ENCODE results near the gene HOXC10. TPM values are rescaled to one million over a fixed set of nuclear protein-coding genes. Genes with fewer than 3 reads are reported as not detected.

HOXC10 gene
- total RNA-seq, 1 experiment from 2014 or later = 3.8 TPM

DNA sequence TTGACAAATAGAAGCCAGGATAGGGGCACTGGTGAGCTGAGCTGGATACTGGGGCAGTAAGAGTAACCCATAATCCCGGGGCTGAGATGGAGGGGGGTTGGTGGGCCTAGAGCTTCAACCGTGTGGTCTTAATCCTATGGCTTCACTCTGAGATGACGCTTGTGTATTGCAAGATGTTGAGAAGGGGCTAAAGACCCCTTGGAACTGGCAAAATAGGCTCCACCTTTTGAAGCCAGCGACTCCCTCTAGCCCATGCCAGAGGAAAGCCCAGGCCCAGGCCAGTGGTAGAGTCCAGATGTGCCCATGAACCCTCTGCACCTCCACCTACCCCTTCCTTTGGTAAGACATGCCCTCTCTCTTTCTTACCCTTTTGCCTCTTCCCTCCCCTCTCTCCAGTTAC lies 25.6 kb upstream of the HOXC10 start (continued):
- TF ChIP-seq, protein P1, sequence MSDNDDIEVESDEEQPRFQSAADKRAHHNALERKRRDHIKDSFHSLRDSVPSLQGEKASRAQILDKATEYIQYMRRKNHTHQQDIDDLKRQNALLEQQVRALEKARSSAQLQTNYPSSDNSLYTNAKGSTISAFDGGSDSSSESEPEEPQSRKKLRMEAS (IDR thresholded peaks at IDR 0.05) = no peak

DNA sequence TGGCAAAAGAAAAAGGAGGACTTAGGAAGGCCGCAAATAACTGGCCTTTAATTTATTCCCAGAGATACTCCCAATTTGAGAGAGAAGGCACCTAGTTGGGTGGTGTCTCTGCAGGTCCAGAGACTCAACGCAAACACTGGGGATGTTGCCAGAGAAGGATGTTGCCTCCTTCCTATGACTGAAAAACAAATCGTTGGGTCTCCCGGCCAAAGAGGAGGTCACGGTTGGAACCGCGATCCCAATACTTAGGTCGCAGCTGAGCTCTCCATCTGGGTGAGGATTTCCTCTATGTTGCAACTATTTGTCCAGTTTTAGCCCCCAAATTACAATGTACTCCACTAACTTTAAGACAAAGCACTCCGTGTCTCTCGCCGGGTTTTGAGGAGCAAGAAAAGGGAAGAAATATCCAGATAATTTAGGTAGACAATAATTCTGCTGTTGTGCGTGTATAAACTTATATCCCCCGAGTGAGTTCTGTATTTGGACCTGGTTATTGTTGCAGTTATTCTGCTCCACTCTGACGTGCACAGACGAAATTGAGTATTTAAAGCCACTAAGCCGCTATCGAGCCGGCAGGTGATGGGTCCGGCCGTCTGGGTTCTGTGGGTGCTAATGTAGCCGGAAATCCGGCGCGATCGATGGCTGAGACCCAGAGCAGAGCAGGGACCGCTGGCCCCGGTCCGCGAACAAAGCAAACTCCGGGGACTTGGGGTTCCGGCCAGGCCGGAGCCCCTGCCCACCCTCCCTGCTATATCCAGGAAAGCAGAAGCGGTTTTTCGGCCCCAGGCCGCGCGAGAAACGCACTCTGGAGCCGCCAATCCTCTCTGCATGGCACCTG lies 24.5 kb upstream of the HOXC10 start:
- CTCF ChIA-PET = no interaction called here
- POLR2A ChIA-PET = no interaction called here
- Histone ChIP-seq H3K4me2 (ENCODE audit: low read length) (no peak overlapping the region), H4K20me1 (ENCODE audit: insufficient read depth) (no peaks in the 10 kb centered on the region), H3K9me3 (ENCODE audit: control insufficient read depth in 1 of 2, insufficient read depth in 1 of 2, low read depth in 1 of 2, low read length in 2 of 2) (no peaks in the 10 kb centered on the region), H3K27ac (ENCODE audit: low read depth, low read length) (no peak overlapping the region), H2AFZ (ENCODE audit: low read depth, low read length, poor library complexity, severe bottlenecking) (no peak overlapping the region), H3K9me2 (ENCODE audit: insufficient read depth) (no peaks in the 10 kb centered on the region), H3K36me3 (ENCODE audit: control insufficient read depth in 1 of 2, insufficient read depth in 2 of 2, low read length in 2 of 2) (no peaks in the 10 kb centered on the region), H3K4me1 (ENCODE audit: control insufficient read depth in 1 of 2, insufficient read depth in 2 of 2, low read length in 2 of 2) (no peaks in the 10 kb centered on the region), H3K27me3 (ENCODE audit: insufficient read depth, low read length) (no peaks in the 10 kb centered on the region), H3K4me3 (replicated peaks in 1 of 2; ENCODE audit: low read depth in 1 of 2, low read length in 2 of 2) (no peak overlapping the region), H3K79me2 (ENCODE audit: insufficient read depth, low read length) (no peaks in the 10 kb centered on the region), H3K9ac (ENCODE audit: low read length) (no peak overlapping the region)
- intact Hi-C loops (cut with micrococcal nuclease) = no loop called here
- BruUV-seq (replicated peaks) = no TSS peak
- no peak for TF ChIP-seq ZFX (IDR thresholded peaks at IDR 0.05)
- TF ChIP-seq, protein P2, sequence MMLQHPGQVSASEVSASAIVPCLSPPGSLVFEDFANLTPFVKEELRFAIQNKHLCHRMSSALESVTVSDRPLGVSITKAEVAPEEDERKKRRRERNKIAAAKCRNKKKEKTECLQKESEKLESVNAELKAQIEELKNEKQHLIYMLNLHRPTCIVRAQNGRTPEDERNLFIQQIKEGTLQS (IDR thresholded peaks at IDR 0.05) = no peak
- no peak for TF ChIP-seq SRF (IDR thresholded peaks at IDR 0.05; ENCODE audit: low read depth)
- no peak for TF ChIP-seq ELF1 (IDR thresholded peaks at IDR 0.05; ENCODE audit: borderline replicate concordance, low read depth)
- TF ChIP-seq CEBPB (IDR thresholded peaks at IDR 0.05; ENCODE audit: low read depth) = no peak
- no peak for TF ChIP-seq TCF7L2 (IDR thresholded peaks at IDR 0.05; ENCODE audit: borderline replicate concordance, extremely low read depth, insufficient read depth, insufficient read length)
- no peak for TF ChIP-seq POLR2AphosphoS5 (IDR thresholded peaks at IDR 0.05; ENCODE audit: low read depth, low read length)
- TF ChIP-seq SP1 (IDR thresholded peaks at IDR 0.05; ENCODE audit: low read depth) = no peak
- TF ChIP-seq EZH2phosphoT487 (IDR thresholded peaks at IDR 0.05; ENCODE audit: borderline replicate concordance) = no peak
- no peak for TF ChIP-seq SIN3A (IDR thresholded peaks at IDR 0.05; ENCODE audit: low read depth)
- TF ChIP-seq RAD21 (IDR thresholded peaks at IDR 0.05; ENCODE audit: low read depth) = no peak
- TF ChIP-seq EGR1 (IDR thresholded peaks at IDR 0.05; ENCODE audit: low read depth) = no peak
- no peak for TF ChIP-seq JUND (IDR thresholded peaks at IDR 0.05)
- TF ChIP-seq, protein P3, sequence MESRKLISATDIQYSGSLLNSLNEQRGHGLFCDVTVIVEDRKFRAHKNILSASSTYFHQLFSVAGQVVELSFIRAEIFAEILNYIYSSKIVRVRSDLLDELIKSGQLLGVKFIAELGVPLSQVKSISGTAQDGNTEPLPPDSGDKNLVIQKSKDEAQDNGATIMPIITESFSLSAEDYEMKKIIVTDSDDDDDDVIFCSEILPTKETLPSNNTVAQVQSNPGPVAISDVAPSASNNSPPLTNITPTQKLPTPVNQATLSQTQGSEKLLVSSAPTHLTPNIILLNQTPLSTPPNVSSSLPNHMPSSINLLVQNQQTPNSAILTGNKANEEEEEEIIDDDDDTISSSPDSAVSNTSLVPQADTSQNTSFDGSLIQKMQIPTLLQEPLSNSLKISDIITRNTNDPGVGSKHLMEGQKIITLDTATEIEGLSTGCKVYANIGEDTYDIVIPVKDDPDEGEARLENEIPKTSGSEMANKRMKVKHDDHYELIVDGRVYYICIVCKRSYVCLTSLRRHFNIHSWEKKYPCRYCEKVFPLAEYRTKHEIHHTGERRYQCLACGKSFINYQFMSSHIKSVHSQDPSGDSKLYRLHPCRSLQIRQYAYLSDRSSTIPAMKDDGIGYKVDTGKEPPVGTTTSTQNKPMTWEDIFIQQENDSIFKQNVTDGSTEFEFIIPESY (IDR thresholded peaks at IDR 0.05; ENCODE audit: extremely low read depth, insufficient replicate concordance, low read length) = no peak
- TF ChIP-seq YY1 (IDR thresholded peaks at IDR 0.05; ENCODE audit: extremely low read depth, insufficient replicate concordance, low read depth, low read length) = no peak
- no peak for TF ChIP-seq ZNF274 (IDR thresholded peaks at IDR 0.05; ENCODE audit: low read depth, low read length)
- TF ChIP-seq EZH2 (IDR thresholded peaks at IDR 0.05) = no peak
- no peak for ATAC-seq
- RAD21 ChIA-PET (ENCODE audit: low non-redundant PET in 1 of 2, low total read pairs in 2 of 2, uncharacterized antibody in 2 of 2, unreplicated experiment in 2 of 2) = no interaction called here
- no peak for DNase-seq (ENCODE audit: low read depth, low spot score)
